ENCODE data around the gene EIF2B2. TPM values are rescaled to one million over a fixed set of nuclear protein-coding genes. Genes with fewer than 3 reads are reported as not detected.

The EIF2B2 gene
- total and polyA plus RNA-seq, 9 of the 15 experiments (the other 6 are each of a cell fraction or from before 2014, with no cell fraction given), result 10.6 to 94.1 (median 38.9) TPM

DNA sequence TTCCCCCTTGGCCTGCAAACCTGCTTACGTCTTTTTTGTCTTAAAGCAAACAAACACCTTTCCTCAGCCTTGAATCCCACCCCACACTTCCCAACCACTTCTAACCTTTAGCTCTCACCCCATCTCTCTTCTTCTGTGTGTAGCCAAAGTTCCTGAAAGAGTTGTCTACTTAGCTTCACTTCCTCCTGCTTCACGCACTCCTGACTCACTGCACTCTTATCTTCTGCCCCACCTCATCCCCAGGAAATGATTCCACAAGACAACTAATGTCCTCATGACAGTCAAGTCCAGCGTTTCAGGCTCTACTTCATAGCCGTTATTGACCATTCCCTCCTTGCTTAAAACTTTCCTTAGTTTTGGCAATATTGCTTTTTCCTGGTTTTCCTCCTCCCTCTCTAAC, 22.4 kb downstream of the EIF2B2 start (continued):
- no peak for TF ChIP-seq CHD7 (IDR thresholded peaks at IDR 0.05; ENCODE audit: low read depth, low read length)
- no peak for TF ChIP-seq MAFG (tag; conservative IDR thresholded peaks at IDR 0.05)
- no peak for TF ChIP-seq FOS (IDR thresholded peaks at IDR 0.05; ENCODE audit: extremely low read depth, insufficient read length)
- no peak for TF ChIP-seq ETS2 (tag; IDR thresholded peaks at IDR 0.05; ENCODE audit: borderline replicate concordance, poor library complexity, severe bottlenecking)
- TF ChIP-seq, protein P1, sequence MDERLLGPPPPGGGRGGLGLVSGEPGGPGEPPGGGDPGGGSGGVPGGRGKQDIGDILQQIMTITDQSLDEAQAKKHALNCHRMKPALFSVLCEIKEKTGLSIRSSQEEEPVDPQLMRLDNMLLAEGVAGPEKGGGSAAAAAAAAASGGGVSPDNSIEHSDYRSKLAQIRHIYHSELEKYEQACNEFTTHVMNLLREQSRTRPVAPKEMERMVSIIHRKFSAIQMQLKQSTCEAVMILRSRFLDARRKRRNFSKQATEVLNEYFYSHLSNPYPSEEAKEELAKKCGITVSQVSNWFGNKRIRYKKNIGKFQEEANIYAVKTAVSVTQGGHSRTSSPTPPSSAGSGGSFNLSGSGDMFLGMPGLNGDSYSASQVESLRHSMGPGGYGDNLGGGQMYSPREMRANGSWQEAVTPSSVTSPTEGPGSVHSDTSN (CRISPR knock-in tag; IDR thresholded peaks at IDR 0.05; ENCODE audit: low read depth), result no peak
- TF ChIP-seq, protein P1 (tag; conservative IDR thresholded peaks at IDR 0.05; ENCODE audit: low read depth), result no peak
- no peak for TF ChIP-seq FOXP4 (CRISPR knock-in tag; IDR thresholded peaks at IDR 0.05; ENCODE audit: borderline replicate concordance)
- TF ChIP-seq, protein P2, sequence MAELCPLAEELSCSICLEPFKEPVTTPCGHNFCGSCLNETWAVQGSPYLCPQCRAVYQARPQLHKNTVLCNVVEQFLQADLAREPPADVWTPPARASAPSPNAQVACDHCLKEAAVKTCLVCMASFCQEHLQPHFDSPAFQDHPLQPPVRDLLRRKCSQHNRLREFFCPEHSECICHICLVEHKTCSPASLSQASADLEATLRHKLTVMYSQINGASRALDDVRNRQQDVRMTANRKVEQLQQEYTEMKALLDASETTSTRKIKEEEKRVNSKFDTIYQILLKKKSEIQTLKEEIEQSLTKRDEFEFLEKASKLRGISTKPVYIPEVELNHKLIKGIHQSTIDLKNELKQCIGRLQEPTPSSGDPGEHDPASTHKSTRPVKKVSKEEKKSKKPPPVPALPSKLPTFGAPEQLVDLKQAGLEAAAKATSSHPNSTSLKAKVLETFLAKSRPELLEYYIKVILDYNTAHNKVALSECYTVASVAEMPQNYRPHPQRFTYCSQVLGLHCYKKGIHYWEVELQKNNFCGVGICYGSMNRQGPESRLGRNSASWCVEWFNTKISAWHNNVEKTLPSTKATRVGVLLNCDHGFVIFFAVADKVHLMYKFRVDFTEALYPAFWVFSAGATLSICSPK (IDR thresholded peaks at IDR 0.05; ENCODE audit: borderline replicate concordance), result no peak
- TF ChIP-seq ZNF766 (CRISPR knock-in tag; conservative IDR thresholded peaks at IDR 0.05), result no peak
